Measurements from ENCODE around the gene LUC7L2. TPM values are rescaled to one million over a fixed set of nuclear protein-coding genes. Genes with fewer than 3 reads are reported as not detected.

Gene LUC7L2, protein sequence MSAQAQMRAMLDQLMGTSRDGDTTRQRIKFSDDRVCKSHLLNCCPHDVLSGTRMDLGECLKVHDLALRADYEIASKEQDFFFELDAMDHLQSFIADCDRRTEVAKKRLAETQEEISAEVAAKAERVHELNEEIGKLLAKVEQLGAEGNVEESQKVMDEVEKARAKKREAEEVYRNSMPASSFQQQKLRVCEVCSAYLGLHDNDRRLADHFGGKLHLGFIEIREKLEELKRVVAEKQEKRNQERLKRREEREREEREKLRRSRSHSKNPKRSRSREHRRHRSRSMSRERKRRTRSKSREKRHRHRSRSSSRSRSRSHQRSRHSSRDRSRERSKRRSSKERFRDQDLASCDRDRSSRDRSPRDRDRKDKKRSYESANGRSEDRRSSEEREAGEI
- 141 and 142 TPM in 2 replicates for total RNA-seq
- 42.7 TPM for total RNA-seq (2013)
- polyA plus RNA-seq = 26.5 and 63.5 TPM in 2 replicates
- polyA minus RNA-seq = 206 and 307 TPM in 2 replicates

DNA sequence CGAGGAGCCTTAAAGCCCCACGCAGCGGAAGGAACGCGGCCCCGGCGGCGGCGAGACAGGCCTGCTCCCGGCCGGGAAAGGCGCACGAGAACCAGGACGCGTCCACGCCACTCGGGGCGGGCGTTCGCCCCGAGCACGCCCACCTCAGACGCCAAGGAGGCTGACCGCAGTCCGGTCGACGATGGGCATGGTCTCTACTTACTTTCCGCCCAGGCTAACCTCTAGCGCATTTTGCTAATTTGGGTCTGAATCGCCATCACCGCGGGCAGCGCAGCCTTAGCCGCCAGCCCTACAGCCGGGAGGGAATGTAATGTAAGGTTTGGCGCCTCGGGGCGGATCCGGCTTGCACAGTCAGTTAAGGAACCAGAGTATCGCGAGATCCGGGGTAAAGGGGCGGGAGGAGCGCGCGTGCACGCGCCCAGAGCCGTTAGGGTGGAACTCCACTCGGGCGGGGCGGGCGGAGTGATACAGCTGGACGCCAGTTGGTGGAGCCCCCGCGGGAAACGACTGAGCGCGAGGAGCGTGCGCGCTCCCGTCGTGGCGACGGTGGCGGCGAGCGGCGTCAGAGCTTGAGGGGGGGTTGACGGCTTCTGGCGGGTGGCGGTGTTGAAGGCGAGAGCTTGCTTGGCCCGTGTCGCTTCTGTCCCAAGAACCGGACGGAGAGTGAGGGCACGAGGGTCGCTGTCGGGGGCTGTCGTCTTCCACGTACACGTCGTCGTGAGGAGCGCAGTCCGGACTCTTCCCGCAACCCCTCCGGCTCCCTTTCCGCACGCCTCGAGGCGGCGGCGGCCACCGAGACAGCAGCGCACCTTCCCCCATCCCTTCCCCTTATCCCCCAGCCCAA lies at the start of gene LUC7L2:
Gene LUC7L2, plus strand, starts transcription at position 529 of the 844 bp plus-strand sequence. CDS start 368 bp downstream, outside the sequence.
- ATAC-seq (ENCODE audit: low read depth) = peak; percentile 77
- under 1% methylated on average over 97 of the region's 98 CpGs for WGBS (ENCODE audit: insufficient coverage)

More for the DNA sequence above, at the start of gene LUC7L2:
- peak within 1 kb of the TSS; percentile 95 for H3K9ac ChIP-seq (ENCODE audit: low read length)
- Mint-ChIP-seq H3K4me3 (peak within 1 kb of the TSS; percentile 99), H3K27me3 (no peaks in the 10 kb centered on the region), H3K4me1 (peaks cover 39% of the 10 kb centered on the region), H3K27ac (peak within 1 kb of the TSS; percentile 100), H3K9me3 (ENCODE audit: insufficient read depth) (no peaks in the 10 kb centered on the region)
- H3K4me2 ChIP-seq (replicated peaks; ENCODE audit: low read depth, low read length, poor library complexity, severe bottlenecking) = peak within 1 kb of the TSS; percentile 87
- H3K36me3 ChIP-seq (replicated peaks in 1 of 2; ENCODE audit: control extremely low read depth in 1 of 2, control insufficient read depth in 1 of 2, extremely low read depth in 1 of 2, insufficient read depth in 2 of 2, low read length in 1 of 2) = peaks cover 0 to 5% of the 10 kb centered on the region in 2 experiments
- H3K79me2 ChIP-seq (ENCODE audit: control insufficient read depth, insufficient read depth, low read length) = peaks cover 48% of the 10 kb centered on the region
- H3K4me1 ChIP-seq (ENCODE audit: control insufficient read depth in 2 of 2, insufficient read depth in 2 of 2, low read length in 2 of 2) = peaks cover 7 to 24% of the 10 kb centered on the region in 2 donors
- H3K4me3 ChIP-seq (ENCODE audit: control extremely low read depth in 1 of 5, extremely low read depth in 1 of 5, insufficient read depth in 1 of 5, low read depth in 2 of 5, low read length in 4 of 5) = peak within 1 kb of the TSS; percentile 91 to 96 (median 96)
- intact Hi-C loops (cut with micrococcal nuclease) = loop anchor here (1.0 to 5.0 kb wide), 5 partner anchors 19 to 1357 kb away; partner anchors contain the start of genes CREB3L2 and UBN2
- ChIA-PET POLR2A (interaction anchor here (0.6 to 1.7 kb wide), 10 partner anchors 15 to 1314 kb away, joined by 3 to 28 read pairs (median 3); partner anchors contain the start of gene FMC1), CTCF (interaction anchor here (1.2 to 2.5 kb wide), 3 partner anchors 17 to 128 kb away, joined by 3 to 16 read pairs (median 8); partner anchors contain the start of genes FMC1 and UBN2)
- H4K20me1 ChIP-seq (ENCODE audit: control insufficient read depth, insufficient read depth, low read length, poor library complexity, severe bottlenecking) = peaks cover 29% of the 10 kb centered on the region
- H3K9me3 ChIP-seq (ENCODE audit: control extremely low read depth in 1 of 3, control insufficient read depth in 2 of 3, insufficient read depth in 1 of 3, low read length in 2 of 3) = no peaks in the 10 kb centered on the region
- DNase-seq = peak; percentile 99
- H3K27me3 ChIP-seq (replicated peaks in 1 of 4; ENCODE audit: control extremely low read depth in 1 of 4, control insufficient read depth in 3 of 4, insufficient read depth in 4 of 4, low read length in 3 of 4) = no peaks in the 10 kb centered on the region
- TF ChIP-seq EZH2 (IDR thresholded peaks at IDR 0.05; ENCODE audit: borderline replicate concordance, insufficient read depth, low read depth, low read length, poor library complexity, severe bottlenecking) = no peak
- TF ChIP-seq, protein P1, sequence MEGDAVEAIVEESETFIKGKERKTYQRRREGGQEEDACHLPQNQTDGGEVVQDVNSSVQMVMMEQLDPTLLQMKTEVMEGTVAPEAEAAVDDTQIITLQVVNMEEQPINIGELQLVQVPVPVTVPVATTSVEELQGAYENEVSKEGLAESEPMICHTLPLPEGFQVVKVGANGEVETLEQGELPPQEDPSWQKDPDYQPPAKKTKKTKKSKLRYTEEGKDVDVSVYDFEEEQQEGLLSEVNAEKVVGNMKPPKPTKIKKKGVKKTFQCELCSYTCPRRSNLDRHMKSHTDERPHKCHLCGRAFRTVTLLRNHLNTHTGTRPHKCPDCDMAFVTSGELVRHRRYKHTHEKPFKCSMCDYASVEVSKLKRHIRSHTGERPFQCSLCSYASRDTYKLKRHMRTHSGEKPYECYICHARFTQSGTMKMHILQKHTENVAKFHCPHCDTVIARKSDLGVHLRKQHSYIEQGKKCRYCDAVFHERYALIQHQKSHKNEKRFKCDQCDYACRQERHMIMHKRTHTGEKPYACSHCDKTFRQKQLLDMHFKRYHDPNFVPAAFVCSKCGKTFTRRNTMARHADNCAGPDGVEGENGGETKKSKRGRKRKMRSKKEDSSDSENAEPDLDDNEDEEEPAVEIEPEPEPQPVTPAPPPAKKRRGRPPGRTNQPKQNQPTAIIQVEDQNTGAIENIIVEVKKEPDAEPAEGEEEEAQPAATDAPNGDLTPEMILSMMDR (IDR thresholded peaks at IDR 0.05) = no peak
- H3K27ac ChIP-seq (ENCODE audit: low read length in 2 of 2) = peak within 1 kb of the TSS; percentile 98 to 99
- H2AFZ ChIP-seq (ENCODE audit: insufficient read depth, low read depth, low read length, poor library complexity, severe bottlenecking) = peak within 1 kb of the TSS; percentile 90

All from B cell (primary cell).